MG63 (cell line): Measurements from ENCODE around the gene NTN1. TPM values are rescaled to one million over a fixed set of nuclear protein-coding genes. Genes with fewer than 3 reads are reported as not detected.
"Not testable (repeated sequence)": the region's sequence is repeated elsewhere in the genome, so short reads cannot be mapped to it uniquely, and the experiment has no call there.

ENCODE experiments used
- DNase-seq: peaks from one replicate; pipeline ENCODE4 v3.0.0-alpha.2; 2020
- H3K27me3 ChIP-seq: fragments of 250-450 bp; sonication (Bioruptor Pico); 2 replicates; pipeline ENCODE4 v1.5.1; 2020; ENCODE audit warnings: mild to moderate bottlenecking, moderate library complexity
- H3K36me3 ChIP-seq: fragments of 250-450 bp; sonication (Bioruptor Pico); 2 replicates; pipeline ENCODE4 v1.5.1; 2020; ENCODE audit warnings: mild to moderate bottlenecking, moderate library complexity
- H3K4me3 ChIP-seq: fragments of 250-450 bp; sonication (Bioruptor Pico); 2 replicates; pipeline ENCODE4 v1.5.1; 2020; ENCODE audit warnings: mild to moderate bottlenecking, moderate library complexity
- H3K9me3 ChIP-seq: fragments of 250-450 bp; sonication (Bioruptor Pico); 2 replicates; pipeline ENCODE4 v1.5.1; 2020; ENCODE audit warnings: mild to moderate bottlenecking, moderate library complexity
- total RNA-seq: library from RNA; depleted of rRNA; stranded (reverse); fragments of >200 nt; shearing (Covaris generic); gene quantifications from 2 replicates; pipeline ENCODE4 v1.2.3, GENCODE V29; 2014; ENCODE audit warnings: low replicate concordance

NTN1 gene
- total RNA-seq, 1 experiment from 2014 or later, result 0.79 TPM

DNA sequence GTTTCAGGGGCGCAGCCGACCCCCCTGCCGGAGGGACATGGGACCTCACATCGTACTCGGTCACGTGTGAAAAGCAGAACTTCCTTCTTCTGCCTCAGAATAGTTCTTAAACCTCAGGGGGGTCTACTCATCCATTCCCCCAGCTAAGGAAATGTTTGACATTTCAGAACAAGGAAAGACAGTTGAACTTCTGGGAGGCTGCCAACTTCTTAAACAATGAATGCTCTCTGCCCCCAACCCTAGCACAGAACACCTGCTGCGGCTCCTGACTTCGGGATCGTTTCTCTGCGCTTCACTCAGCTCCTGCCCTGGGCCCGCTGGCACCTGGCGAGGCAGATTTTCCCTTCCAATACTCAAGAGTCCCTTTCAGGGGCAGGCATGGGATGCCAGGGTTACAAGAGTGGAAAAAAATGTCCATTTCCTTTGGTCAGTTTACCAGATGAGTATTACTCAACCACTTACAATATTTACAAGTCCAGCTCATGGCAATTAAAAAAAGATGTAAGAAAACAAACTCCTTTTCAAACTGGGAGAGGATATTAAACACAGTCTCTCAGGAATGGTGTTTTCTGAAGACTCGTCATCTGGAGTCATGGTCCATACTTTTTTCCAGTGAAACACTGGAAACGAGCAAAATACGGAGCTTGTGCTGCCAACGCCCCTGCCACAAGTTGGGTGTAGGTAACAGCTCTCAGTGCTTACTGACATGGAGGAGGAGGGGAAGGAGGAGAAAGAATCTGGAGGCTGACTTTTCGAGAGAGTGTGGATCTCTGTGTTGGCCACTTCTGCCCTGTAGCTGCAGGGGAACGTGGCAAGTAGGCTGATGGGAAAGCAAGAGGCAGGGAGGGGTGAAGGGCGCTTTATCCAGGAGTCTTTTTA lies 235.7 kb downstream of the NTN1 start:
- Histone ChIP-seq H3K9me3 (no peaks in the 10 kb centered on the region), H3K4me3 (no peak overlapping the region), H3K36me3 (no peaks in the 10 kb centered on the region), H3K27me3 (no peaks in the 10 kb centered on the region)
- DNase-seq, result peak; percentile 49

- not testable (repeated sequence) for H3K36me3 ChIP-seq, H3K4me3 ChIP-seq, DNase-seq, H3K9me3 ChIP-seq, H3K27me3 ChIP-seq
Observed at GRCh38 chr17:9257630-9257965, 236.3 kb downstream of the NTN1 start.

GRCh38 chr17:9258115-9259015 lies 237.1 kb downstream of the NTN1 start:
- DNase-seq, result peak; percentile 52
- H3K9me3 ChIP-seq, result no peaks in the 10 kb centered on the region
- H3K36me3 ChIP-seq, result no peaks in the 10 kb centered on the region
- no peak overlapping the region for H3K4me3 ChIP-seq
- no peaks in the 10 kb centered on the region for H3K27me3 ChIP-seq

DNA sequence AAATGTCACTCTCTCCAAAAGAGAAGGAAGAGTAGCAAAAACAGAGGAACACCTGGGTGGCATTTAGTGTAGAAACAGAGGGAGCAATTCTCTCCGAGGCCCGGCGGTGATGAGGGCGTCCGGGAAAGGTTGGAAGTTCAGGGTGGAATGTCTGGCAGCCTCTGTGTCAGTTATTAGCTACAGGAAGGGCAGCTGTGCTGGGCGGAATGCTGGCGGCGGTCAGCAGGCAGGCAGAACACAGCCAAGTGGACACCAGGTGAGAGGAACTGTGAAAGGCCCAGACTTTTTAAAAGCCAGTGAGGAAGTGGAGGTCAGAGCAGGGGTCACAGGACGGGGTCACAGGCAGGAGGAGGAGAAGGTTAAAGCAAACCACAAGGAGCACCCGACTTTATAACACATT lies 238.1 kb downstream of the NTN1 start:
- DNase-seq, result no peak
- H3K4me3 ChIP-seq, result no peak overlapping the region
- no peaks in the 10 kb centered on the region for H3K27me3 ChIP-seq
- no peaks in the 10 kb centered on the region for H3K9me3 ChIP-seq
- no peaks in the 10 kb centered on the region for H3K36me3 ChIP-seq

DNA sequence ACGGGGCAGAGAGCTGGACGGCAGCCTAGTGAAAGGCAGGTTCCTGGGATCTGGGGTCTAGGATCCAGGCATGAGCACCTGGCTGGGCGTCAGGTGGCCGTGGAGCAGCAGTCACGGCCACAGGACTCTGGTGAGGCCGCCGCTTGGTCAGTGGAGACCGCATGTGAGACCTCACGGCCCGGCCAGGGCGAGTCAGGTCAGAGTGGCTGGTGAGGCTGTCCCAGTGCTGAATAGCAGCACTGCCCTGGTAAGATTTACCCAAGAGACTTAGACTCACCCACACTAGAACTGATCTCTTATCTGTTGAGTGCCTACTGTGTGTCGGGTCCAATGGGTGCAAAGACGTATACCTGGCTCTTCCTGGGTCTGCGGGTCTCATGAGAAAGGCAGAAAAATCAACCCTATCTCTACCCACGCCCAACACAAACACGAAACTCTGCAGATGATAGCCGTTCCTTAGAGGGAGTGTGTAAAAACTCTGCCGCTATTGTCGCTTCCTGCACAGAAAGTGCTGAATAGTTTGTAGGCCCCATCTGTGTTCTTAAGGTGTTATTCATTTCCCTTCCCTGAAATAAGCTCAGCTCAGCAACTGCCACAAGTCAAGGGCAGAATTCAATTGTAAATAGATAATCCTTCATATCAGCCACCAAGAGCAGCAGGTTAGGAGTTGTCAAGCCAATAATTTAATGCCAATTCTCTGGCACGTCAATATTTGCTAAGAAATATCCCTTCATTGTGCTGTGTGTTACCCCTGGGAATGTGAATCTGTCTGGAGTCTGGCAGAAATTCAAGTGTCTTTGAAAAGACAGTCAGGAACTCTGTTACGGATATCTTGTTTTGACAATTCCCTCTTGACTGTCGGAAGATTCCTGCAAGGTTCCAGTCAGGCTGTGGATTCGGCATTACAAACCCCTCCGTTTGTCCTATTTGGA lies 240.0 kb downstream of the NTN1 start:
- Histone ChIP-seq H3K9me3 (no peaks in the 10 kb centered on the region), H3K36me3 (no peaks in the 10 kb centered on the region), H3K4me3 (no peak overlapping the region), H3K27me3 (no peaks in the 10 kb centered on the region)
- no peak for DNase-seq

GRCh38 chr17:9266031-9266680 lies 244.8 kb downstream of the NTN1 start:
- Histone ChIP-seq H3K9me3 (no peaks in the 10 kb centered on the region), H3K27me3 (no peaks in the 10 kb centered on the region), H3K36me3 (no peaks in the 10 kb centered on the region), H3K4me3 (no peak overlapping the region)
- no peak for DNase-seq

DNA sequence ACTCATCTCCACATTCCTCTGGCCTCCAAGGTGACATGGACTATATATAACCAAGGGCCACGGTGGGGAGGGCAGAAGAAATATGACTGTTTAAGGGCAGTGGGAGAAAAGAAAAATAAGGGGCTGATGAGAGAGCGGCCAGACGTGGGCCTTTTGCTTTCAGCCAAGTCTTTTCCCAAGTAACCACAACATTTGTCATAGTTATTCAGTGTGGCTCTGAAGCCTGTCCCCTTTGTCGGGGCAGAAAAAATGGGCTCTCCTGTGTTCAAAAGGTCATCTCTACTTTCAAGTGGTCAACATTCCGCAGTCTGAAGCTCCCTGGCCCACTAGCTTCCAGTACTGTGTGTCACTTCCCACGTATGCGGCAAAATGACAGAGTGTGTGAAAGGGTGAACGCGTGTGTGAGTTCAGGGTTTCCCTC lies 245.4 kb downstream of the NTN1 start:
- Histone ChIP-seq H3K27me3 (no peaks in the 10 kb centered on the region), H3K9me3 (no peaks in the 10 kb centered on the region), H3K36me3 (no peaks in the 10 kb centered on the region), H3K4me3 (no peak overlapping the region)
- no peak for DNase-seq

DNA sequence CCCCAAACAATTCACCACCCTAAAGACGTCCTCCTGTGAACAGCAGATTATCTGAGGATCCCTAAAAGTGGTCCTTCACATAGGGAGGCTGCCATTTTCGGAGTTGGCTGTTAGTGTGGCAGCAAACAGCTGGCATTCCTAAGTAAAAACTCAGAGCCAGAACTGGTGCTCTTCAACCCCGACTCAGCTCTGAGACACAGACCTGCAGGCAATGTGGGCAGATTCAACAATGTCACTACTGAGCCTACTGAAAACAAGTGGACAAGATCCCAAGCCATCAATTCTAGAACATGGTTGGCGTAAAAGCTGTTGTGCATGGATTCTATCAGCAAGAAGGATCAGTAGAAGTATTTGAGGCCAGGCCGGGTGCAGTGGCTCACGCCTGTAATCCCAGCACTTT lies 247.2 kb downstream of the NTN1 start:
- Histone ChIP-seq H3K9me3 (no peaks in the 10 kb centered on the region), H3K36me3 (no peaks in the 10 kb centered on the region), H3K27me3 (no peaks in the 10 kb centered on the region), H3K4me3 (no peak overlapping the region)
- DNase-seq, result no peak

- Histone ChIP-seq H3K27me3 (no peaks in the 10 kb centered on the region), H3K36me3 (no peaks in the 10 kb centered on the region), H3K9me3 (no peaks in the 10 kb centered on the region), H3K4me3 (no peak overlapping the region)
- DNase-seq, result no peak
Observed at GRCh38 chr17:9269350-9270035, 248.2 kb downstream of the NTN1 start.

- no peaks in the 10 kb centered on the region for H3K9me3 ChIP-seq
- H3K4me3 ChIP-seq, result no peak overlapping the region
- H3K36me3 ChIP-seq, result no peaks in the 10 kb centered on the region
- H3K27me3 ChIP-seq, result no peaks in the 10 kb centered on the region
- no peak for DNase-seq
Observed at GRCh38 chr17:9270921-9271320, 249.6 kb downstream of the NTN1 start.

- no peaks in the 10 kb centered on the region for H3K36me3 ChIP-seq
- H3K4me3 ChIP-seq, result no peak overlapping the region
- no peaks in the 10 kb centered on the region for H3K27me3 ChIP-seq
- no peaks in the 10 kb centered on the region for H3K9me3 ChIP-seq
- no peak for DNase-seq
Observed at GRCh38 chr17:9271989-9272388, 250.7 kb downstream of the NTN1 start.

DNA sequence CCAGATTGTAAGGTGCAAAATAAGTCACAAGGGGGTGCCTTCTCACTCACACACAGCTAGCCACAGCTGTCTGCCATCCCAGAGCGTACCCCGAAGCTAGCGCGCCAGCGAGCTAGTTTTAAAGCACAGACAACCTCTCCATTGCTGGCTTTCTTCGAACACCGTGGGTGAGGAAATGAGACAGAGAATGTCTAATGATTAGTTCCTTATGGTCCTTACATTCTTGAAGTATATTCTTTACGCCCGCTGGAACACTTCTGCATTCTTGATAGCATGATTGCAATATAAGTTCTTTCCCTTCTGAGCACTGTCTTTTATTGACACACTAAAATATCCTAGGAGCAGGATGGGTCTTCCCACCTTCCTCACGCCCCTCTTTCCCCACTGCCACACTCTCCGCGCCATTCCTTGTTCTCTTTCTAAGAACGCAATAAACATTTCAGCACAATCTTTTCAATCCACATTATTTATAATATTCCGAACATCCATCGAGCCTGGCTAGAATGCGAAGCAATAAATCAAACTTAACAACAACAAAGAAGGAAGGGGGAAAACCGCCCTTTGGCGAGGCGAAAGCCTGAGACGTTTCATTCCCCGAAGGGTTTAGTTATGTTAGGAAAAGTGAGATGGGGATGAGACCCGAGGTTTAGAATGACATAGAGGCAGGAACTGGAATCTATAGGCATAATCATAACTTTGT lies 251.3 kb downstream of the NTN1 start:
- Histone ChIP-seq H3K36me3 (no peaks in the 10 kb centered on the region), H3K27me3 (no peaks in the 10 kb centered on the region), H3K9me3 (no peaks in the 10 kb centered on the region), H3K4me3 (no peak overlapping the region)
- DNase-seq, result no peak

GRCh38 chr17:9273428-9274391 lies 252.4 kb downstream of the NTN1 start:
- H3K9me3 ChIP-seq, result no peaks in the 10 kb centered on the region
- no peaks in the 10 kb centered on the region for H3K27me3 ChIP-seq
- no peak overlapping the region for H3K4me3 ChIP-seq
- no peaks in the 10 kb centered on the region for H3K36me3 ChIP-seq
- DNase-seq, result no peak

GRCh38 chr17:9274973-9275372 lies 253.7 kb downstream of the NTN1 start:
- no peak overlapping the region for H3K4me3 ChIP-seq
- DNase-seq, result no peak
- no peaks in the 10 kb centered on the region for H3K36me3 ChIP-seq
- H3K9me3 ChIP-seq, result no peaks in the 10 kb centered on the region
- no peaks in the 10 kb centered on the region for H3K27me3 ChIP-seq
